ENCODE measurements around the gene PLEKHM3.

- no peak for TF ChIP-seq ZNF384 (IDR thresholded peaks at IDR 0.05)
- no peak for TF ChIP-seq HDGF (IDR thresholded peaks at IDR 0.05; ENCODE audit: borderline replicate concordance)
- no peak for TF ChIP-seq FOXM1 (IDR thresholded peaks at IDR 0.05; ENCODE audit: borderline replicate concordance)
- no peak for TF ChIP-seq ELF4 (IDR thresholded peaks at IDR 0.05)
- no peak for TF ChIP-seq SUZ12 (IDR thresholded peaks at IDR 0.05)
- no peak for TF ChIP-seq SP1 (IDR thresholded peaks at IDR 0.05)
- TF ChIP-seq FOXA1 (IDR thresholded peaks at IDR 0.05) = no peak
- TF ChIP-seq FOXK2 (IDR thresholded peaks at IDR 0.05) = no peak
- no peak for TF ChIP-seq BHLHE40 (IDR thresholded peaks at IDR 0.05; ENCODE audit: borderline replicate concordance)
- TF ChIP-seq LEF1 (IDR thresholded peaks at IDR 0.05; ENCODE audit: borderline replicate concordance) = no peak
- no peak for TF ChIP-seq NFRKB (IDR thresholded peaks at IDR 0.05)
- TF ChIP-seq CTBP1 (IDR thresholded peaks at IDR 0.05; ENCODE audit: borderline replicate concordance) = no peak
- TF ChIP-seq ARNT (IDR thresholded peaks at IDR 0.05) = no peak
- TF ChIP-seq TARDBP (IDR thresholded peaks at IDR 0.05) = no peak
Observed at GRCh38 chr2:207939342-207940108, 85.8 kb downstream of the PLEKHM3 start.

Data from HEK293T (cell line).